ENCODE results near the gene SLC4A1. TPM values are rescaled to one million over a fixed set of nuclear protein-coding genes. Genes with fewer than 3 reads are reported as not detected.
A peak's percentile ranks its signal among the peaks of the same experiment; 100 is the strongest.

SLC4A1 gene
- total and polyA plus RNA-seq, 2 experiments from 2014 or later = not detected

DNA sequence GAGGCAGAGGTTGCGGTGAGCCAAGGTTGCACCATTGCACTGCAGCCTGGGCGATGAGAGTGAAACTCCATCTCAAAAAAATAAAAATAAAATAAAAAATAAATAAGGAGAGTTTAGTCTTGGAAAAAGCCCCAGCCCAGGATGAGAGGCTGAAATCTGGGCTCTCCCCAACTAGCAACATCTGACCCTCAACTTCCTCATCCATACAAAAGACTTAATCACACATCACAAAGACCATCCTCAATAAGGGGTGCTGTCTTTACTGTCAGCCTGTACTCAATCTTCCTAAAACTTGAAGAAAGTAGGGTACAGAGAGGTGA, 11.4 kb upstream of the SLC4A1 start:
- peaks cover 19% of the 10 kb centered on the region for H3K4me1 ChIP-seq (ENCODE audit: insufficient read depth)
- H3K4me2 ChIP-seq (ENCODE audit: unreplicated experiment) = peak overlapping the region; percentile 85
- H3K27me3 ChIP-seq (replicated peaks; ENCODE audit: insufficient read depth) = no peaks in the 10 kb centered on the region
- H3K9me3 ChIP-seq (ENCODE audit: low read depth) = no peaks in the 10 kb centered on the region
- peak overlapping the region; percentile 41; the same call in 1 of the 2 replicates for H3K9ac ChIP-seq
- H3K27ac ChIP-seq = peak overlapping the region; percentile 53
- no peaks in the 10 kb centered on the region for H3K9me2 ChIP-seq (ENCODE audit: insufficient read depth)
- H3K36me3 ChIP-seq (ENCODE audit: low read depth) = no peaks in the 10 kb centered on the region
- H3K79me2 ChIP-seq (ENCODE audit: insufficient read depth) = no peaks in the 10 kb centered on the region
- 97 to 98% methylated on average over 2 of the region's 2 CpGs for WGBS, 2 experiments (ENCODE audit: low coverage in 1 of 2, low lambda C conversion rate in 2 of 2, missing lambda C conversion rate in 2 of 2)
- no peak overlapping the region for H2AFZ ChIP-seq
- H3K4me3 ChIP-seq = no peak overlapping the region
- no peaks in the 10 kb centered on the region for H4K20me1 ChIP-seq (ENCODE audit: insufficient read depth)
- in situ Hi-C loops (cut with MboI) = no loop called here
- no peak for DNase-seq
- peaks cover 7% of the 10 kb centered on the region; the same call in 1 of the 2 replicates for H3F3A ChIP-seq (ENCODE audit: insufficient read depth)
- TF ChIP-seq EZH2phosphoT487 (IDR thresholded peaks at IDR 0.05; ENCODE audit: insufficient read depth, low read depth) (no peak), EZH2 (IDR thresholded peaks at IDR 0.05; ENCODE audit: insufficient read depth, poor library complexity, severe bottlenecking) (no peak)

- 32 to 38% methylated on average over 4 of the region's 4 CpGs for WGBS, 2 experiments (ENCODE audit: low coverage in 1 of 2, low lambda C conversion rate in 2 of 2, missing lambda C conversion rate in 2 of 2)
- Histone ChIP-seq H3K9ac (no peak overlapping the region), H3K9me3 (ENCODE audit: low read depth) (no peaks in the 10 kb centered on the region), H4K20me1 (ENCODE audit: insufficient read depth) (no peaks in the 10 kb centered on the region), H3K79me2 (ENCODE audit: insufficient read depth) (no peaks in the 10 kb centered on the region), H3K4me3 (no peak overlapping the region), H3K9me2 (ENCODE audit: insufficient read depth) (no peaks in the 10 kb centered on the region), H3K27ac (no peak overlapping the region), H2AFZ (no peak overlapping the region), H3K27me3 (replicated peaks; ENCODE audit: insufficient read depth) (no peaks in the 10 kb centered on the region), H3K4me2 (ENCODE audit: unreplicated experiment) (no peak overlapping the region), H3K36me3 (ENCODE audit: low read depth) (no peaks in the 10 kb centered on the region), H3F3A (ENCODE audit: insufficient read depth) (peaks cover 7% of the 10 kb centered on the region; the same call in 1 of the 2 replicates), H3K4me1 (ENCODE audit: insufficient read depth) (peaks cover 19% of the 10 kb centered on the region)
- peak; percentile 87 for DNase-seq
- TF ChIP-seq EZH2phosphoT487 (IDR thresholded peaks at IDR 0.05; ENCODE audit: insufficient read depth, low read depth) (no peak), EZH2 (IDR thresholded peaks at IDR 0.05; ENCODE audit: insufficient read depth, poor library complexity, severe bottlenecking) (no peak)
- in situ Hi-C loops (cut with MboI) = no loop called here
Observed at GRCh38 chr17:44277976-44278375, 10.0 kb upstream of the SLC4A1 start.

DNA sequence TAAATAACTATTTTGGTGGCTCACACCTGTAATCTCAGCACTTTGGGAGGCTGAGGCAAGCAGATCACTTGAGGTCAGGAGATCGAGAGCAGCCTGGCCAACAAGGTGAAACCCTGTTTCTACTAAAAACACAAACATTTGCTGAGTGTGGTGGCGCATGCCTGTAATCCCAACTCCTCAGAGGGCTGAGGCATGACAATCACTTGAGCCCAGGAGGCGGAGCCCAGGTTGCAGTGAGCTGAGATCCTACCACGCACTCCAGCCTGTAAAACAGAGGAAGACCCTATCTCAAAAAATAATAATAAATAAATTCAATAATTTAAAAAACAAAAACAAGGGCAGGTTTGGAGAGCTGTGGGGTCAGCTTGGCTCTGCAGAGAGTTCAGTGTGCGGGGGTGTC, 5.7 kb upstream of the SLC4A1 start:
- H2AFZ ChIP-seq = no peak overlapping the region
- in situ Hi-C loops (cut with MboI) = no loop called here
- no peak overlapping the region for H3K4me2 ChIP-seq (ENCODE audit: unreplicated experiment)
- no peak overlapping the region for H3K4me3 ChIP-seq
- no peak for DNase-seq
- H4K20me1 ChIP-seq (ENCODE audit: insufficient read depth) = no peaks in the 10 kb centered on the region
- H3K36me3 ChIP-seq (ENCODE audit: low read depth) = no peaks in the 10 kb centered on the region
- H3K27me3 ChIP-seq (replicated peaks; ENCODE audit: insufficient read depth) = no peaks in the 10 kb centered on the region
- no peaks in the 10 kb centered on the region for H3K79me2 ChIP-seq (ENCODE audit: insufficient read depth)
- H3K27ac ChIP-seq = no peak overlapping the region
- H3K9me3 ChIP-seq (ENCODE audit: low read depth) = no peaks in the 10 kb centered on the region
- 81 to 85% methylated on average over 5 of the region's 5 CpGs for WGBS, 2 experiments (ENCODE audit: low coverage in 1 of 2, low lambda C conversion rate in 2 of 2, missing lambda C conversion rate in 2 of 2)
- 0 out of 2 replicates have a peak, but pooled peaks cover 2% of the 10 kb centered on the region for H3F3A ChIP-seq (ENCODE audit: insufficient read depth)
- peaks cover 5% of the 10 kb centered on the region for H3K4me1 ChIP-seq (ENCODE audit: insufficient read depth)
- no peak overlapping the region for H3K9ac ChIP-seq
- TF ChIP-seq EZH2 (IDR thresholded peaks at IDR 0.05; ENCODE audit: insufficient read depth, poor library complexity, severe bottlenecking) = no peak
- TF ChIP-seq EZH2phosphoT487 (IDR thresholded peaks at IDR 0.05; ENCODE audit: insufficient read depth, low read depth) = no peak
- H3K9me2 ChIP-seq (ENCODE audit: insufficient read depth) = no peaks in the 10 kb centered on the region

- no peaks in the 10 kb centered on the region for H3K79me2 ChIP-seq (ENCODE audit: insufficient read depth)
Observed at GRCh38 chr17:44272954-44273353, 5.0 kb upstream of the SLC4A1 start.

More at GRCh38 chr17:44272954-44273353, 5.0 kb upstream of the SLC4A1 start:
- H3K36me3 ChIP-seq (ENCODE audit: low read depth) = no peaks in the 10 kb centered on the region
- no peak overlapping the region for H3K4me3 ChIP-seq
- no peaks in the 10 kb centered on the region for H3K9me2 ChIP-seq (ENCODE audit: insufficient read depth)
- H3K27ac ChIP-seq = no peak overlapping the region
- no peaks in the 10 kb centered on the region for H3K4me1 ChIP-seq (ENCODE audit: insufficient read depth)
- no peaks in the 10 kb centered on the region for H4K20me1 ChIP-seq (ENCODE audit: insufficient read depth)
- 54 to 70% methylated on average over 6 of the region's 6 CpGs for WGBS, 2 experiments (ENCODE audit: low coverage in 1 of 2, low lambda C conversion rate in 2 of 2, missing lambda C conversion rate in 2 of 2)
- H3K4me2 ChIP-seq (ENCODE audit: unreplicated experiment) = no peak overlapping the region
- H3F3A ChIP-seq (ENCODE audit: insufficient read depth) = no peaks in the 10 kb centered on the region
- H3K27me3 ChIP-seq (replicated peaks; ENCODE audit: insufficient read depth) = no peaks in the 10 kb centered on the region
- TF ChIP-seq EZH2phosphoT487 (IDR thresholded peaks at IDR 0.05; ENCODE audit: insufficient read depth, low read depth) = no peak
- no peak for TF ChIP-seq EZH2 (IDR thresholded peaks at IDR 0.05; ENCODE audit: insufficient read depth, poor library complexity, severe bottlenecking)
- no peak overlapping the region for H2AFZ ChIP-seq
- in situ Hi-C loops (cut with MboI) = no loop called here
- H3K9me3 ChIP-seq (ENCODE audit: low read depth) = no peaks in the 10 kb centered on the region
- DNase-seq = no peak
- no peak overlapping the region for H3K9ac ChIP-seq
